AG09319 (cell line): ENCODE results near the gene PNMA6E.

Experiments used
- DNase-seq: peaks from one replicate; pipeline ENCODE4 v3.0.0-alpha.2; 2010; ENCODE audit warnings: low read depth; ENCODE audit errors: extremely low read depth
- TF ChIP-seq, protein P1 (sequence below): IDR thresholded peaks from 2 replicates; pipeline ENCODE4 v1.5.1; 2011; ENCODE audit warnings: low read depth, mild to moderate bottlenecking, inconsistent platforms, low read length, moderate library complexity

The PNMA6E gene

GRCh38 chrX:153361781-153362397 is 39.3 kb downstream of the PNMA6E start:
- TF ChIP-seq, protein P1, sequence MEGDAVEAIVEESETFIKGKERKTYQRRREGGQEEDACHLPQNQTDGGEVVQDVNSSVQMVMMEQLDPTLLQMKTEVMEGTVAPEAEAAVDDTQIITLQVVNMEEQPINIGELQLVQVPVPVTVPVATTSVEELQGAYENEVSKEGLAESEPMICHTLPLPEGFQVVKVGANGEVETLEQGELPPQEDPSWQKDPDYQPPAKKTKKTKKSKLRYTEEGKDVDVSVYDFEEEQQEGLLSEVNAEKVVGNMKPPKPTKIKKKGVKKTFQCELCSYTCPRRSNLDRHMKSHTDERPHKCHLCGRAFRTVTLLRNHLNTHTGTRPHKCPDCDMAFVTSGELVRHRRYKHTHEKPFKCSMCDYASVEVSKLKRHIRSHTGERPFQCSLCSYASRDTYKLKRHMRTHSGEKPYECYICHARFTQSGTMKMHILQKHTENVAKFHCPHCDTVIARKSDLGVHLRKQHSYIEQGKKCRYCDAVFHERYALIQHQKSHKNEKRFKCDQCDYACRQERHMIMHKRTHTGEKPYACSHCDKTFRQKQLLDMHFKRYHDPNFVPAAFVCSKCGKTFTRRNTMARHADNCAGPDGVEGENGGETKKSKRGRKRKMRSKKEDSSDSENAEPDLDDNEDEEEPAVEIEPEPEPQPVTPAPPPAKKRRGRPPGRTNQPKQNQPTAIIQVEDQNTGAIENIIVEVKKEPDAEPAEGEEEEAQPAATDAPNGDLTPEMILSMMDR, result no peak
- no peak for DNase-seq

DNA sequence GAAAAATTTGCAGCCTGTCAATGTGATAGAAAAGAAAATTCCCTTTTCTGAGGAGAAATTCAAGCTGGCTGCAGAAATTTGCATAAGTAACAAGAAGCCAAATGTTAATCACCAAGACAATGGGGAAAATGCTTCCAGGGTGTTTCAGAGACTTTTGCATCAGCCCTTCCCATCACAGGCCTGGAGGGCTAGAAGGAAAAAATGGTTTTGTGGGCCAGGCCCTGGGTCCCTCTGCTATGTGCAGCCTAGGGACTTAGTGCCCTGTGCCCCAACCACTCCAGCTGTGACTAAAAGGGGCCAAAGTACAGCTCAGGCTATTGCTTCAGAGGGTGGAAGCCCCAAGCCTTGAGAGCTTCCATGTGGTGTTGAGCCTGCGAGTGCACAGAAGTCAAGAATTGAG is 43.3 kb downstream of the PNMA6E start:
- TF ChIP-seq, protein P1, result no peak
- no peak for DNase-seq

GRCh38 chrX:153353416-153353815 is 47.7 kb downstream of the PNMA6E start:
- DNase-seq, result no peak
- TF ChIP-seq, protein P1, result no peak

DNA sequence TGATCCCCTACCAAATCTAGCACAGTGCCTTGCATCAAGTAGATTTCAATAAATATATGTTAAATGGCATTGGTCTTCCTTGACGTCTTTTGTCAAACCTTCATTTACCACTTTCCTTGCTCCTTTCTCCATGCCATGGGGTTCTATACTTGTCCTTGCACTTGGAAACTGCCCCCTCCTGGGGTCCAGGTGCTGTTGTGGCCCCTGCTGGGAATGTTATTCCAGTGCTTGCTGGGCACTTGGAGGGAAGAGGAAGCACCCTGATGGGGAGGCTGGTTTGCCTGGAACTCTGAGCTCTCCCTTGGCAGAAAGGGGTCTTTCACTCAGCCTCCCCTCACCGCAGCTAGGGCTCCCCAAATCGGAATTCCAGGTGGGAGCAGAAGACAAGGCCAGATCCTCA is 48.3 kb downstream of the PNMA6E start:
- DNase-seq, result no peak
- TF ChIP-seq, protein P1, result no peak

GRCh38 chrX:153351981-153352380 is 49.2 kb downstream of the PNMA6E start:
- DNase-seq, result no peak
- TF ChIP-seq, protein P1, result no peak

GRCh38 chrX:153349952-153350351 is 51.2 kb downstream of the PNMA6E start:
- no peak for DNase-seq
- TF ChIP-seq, protein P1, result no peak

- DNase-seq, result no peak
These were observed 52.7 kb downstream of the PNMA6E start for GRCh38 chrX:153348421-153348820.

More at GRCh38 chrX:153348421-153348820, 52.7 kb downstream of the PNMA6E start:
- TF ChIP-seq, protein P1, result no peak
